Measurements from ENCODE around the gene WNT4.

Gene WNT4

GRCh38 chr1:22143065-22144033 is at the start of gene WNT4:
TSS of gene WNT4 (minus strand) at chr1:22143097. CDS start at chr1:22142922, 175 bp downstream.
- peak in 1 of 2 donors; percentile 29 for DNase-seq (ENCODE audit: low read depth in 2 of 2)

GRCh38 chr1:22190731-22191130 is 47.8 kb upstream of the WNT4 start:
- no peak for DNase-seq (ENCODE audit: low read depth in 2 of 2)

- no peak for DNase-seq (ENCODE audit: low read depth in 2 of 2)
These were observed 47.4 kb upstream of the WNT4 start for GRCh38 chr1:22190251-22190650.

- DNase-seq (ENCODE audit: low read depth in 2 of 2), result no peak
These were observed 46.7 kb upstream of the WNT4 start for GRCh38 chr1:22189619-22190018.

GRCh38 chr1:22188914-22189313 is 46.0 kb upstream of the WNT4 start:
- DNase-seq (ENCODE audit: low read depth in 2 of 2), result no peak

- DNase-seq (ENCODE audit: low read depth in 2 of 2), result no peak
These were observed 45.5 kb upstream of the WNT4 start for GRCh38 chr1:22188436-22188835.

GRCh38 chr1:22186311-22186710 is 43.4 kb upstream of the WNT4 start:
- no peak for DNase-seq (ENCODE audit: low read depth in 2 of 2)

GRCh38 chr1:22184892-22185612 is 42.2 kb upstream of the WNT4 start:
- DNase-seq (ENCODE audit: low read depth in 2 of 2), result no peak

- no peak for DNase-seq (ENCODE audit: low read depth in 2 of 2)
These were observed 41.6 kb upstream of the WNT4 start for GRCh38 chr1:22184454-22184853.

- no peak for DNase-seq (ENCODE audit: low read depth in 2 of 2)
These were observed 39.8 kb upstream of the WNT4 start for GRCh38 chr1:22182715-22183114.

GRCh38 chr1:22179197-22179803 is 36.4 kb upstream of the WNT4 start:
- no peak for DNase-seq (ENCODE audit: low read depth in 2 of 2)

- DNase-seq (ENCODE audit: low read depth in 2 of 2), result no peak
These were observed 34.6 kb upstream of the WNT4 start for GRCh38 chr1:22177354-22178003.

GRCh38 chr1:22176258-22176657 is 33.4 kb upstream of the WNT4 start:
- no peak for DNase-seq (ENCODE audit: low read depth in 2 of 2)

- DNase-seq (ENCODE audit: low read depth in 2 of 2), result no peak
These were observed 31.7 kb upstream of the WNT4 start for GRCh38 chr1:22174446-22175220.

- no peak for DNase-seq (ENCODE audit: low read depth in 2 of 2)
These were observed 29.2 kb upstream of the WNT4 start for GRCh38 chr1:22171951-22172715.

GRCh38 chr1:22169816-22170215 is 26.9 kb upstream of the WNT4 start:
- no peak for DNase-seq (ENCODE audit: low read depth in 2 of 2)

- DNase-seq (ENCODE audit: low read depth in 2 of 2), result no peak
These were observed 25.6 kb upstream of the WNT4 start for GRCh38 chr1:22168412-22168973.

- no peak for DNase-seq (ENCODE audit: low read depth in 2 of 2)
These were observed 23.5 kb upstream of the WNT4 start for GRCh38 chr1:22166439-22166838.

- DNase-seq (ENCODE audit: low read depth in 2 of 2), result no peak
These were observed 22.2 kb upstream of the WNT4 start for GRCh38 chr1:22164841-22165808.

All from stimulated activated CD8-positive, alpha-beta memory T cell treated with anti-CD3 and anti-CD28 coated beads, Interleukin-7, amount 100 ng/mL, for 4 hours (primary cell).